ENCODE results near the gene FSIP1. TPM values are rescaled to one million over a fixed set of nuclear protein-coding genes. Genes with fewer than 3 reads are reported as not detected.

FSIP1 gene
- total RNA-seq, 2 experiments from 2014 or later: 0.21 to 0.27 TPM

DNA sequence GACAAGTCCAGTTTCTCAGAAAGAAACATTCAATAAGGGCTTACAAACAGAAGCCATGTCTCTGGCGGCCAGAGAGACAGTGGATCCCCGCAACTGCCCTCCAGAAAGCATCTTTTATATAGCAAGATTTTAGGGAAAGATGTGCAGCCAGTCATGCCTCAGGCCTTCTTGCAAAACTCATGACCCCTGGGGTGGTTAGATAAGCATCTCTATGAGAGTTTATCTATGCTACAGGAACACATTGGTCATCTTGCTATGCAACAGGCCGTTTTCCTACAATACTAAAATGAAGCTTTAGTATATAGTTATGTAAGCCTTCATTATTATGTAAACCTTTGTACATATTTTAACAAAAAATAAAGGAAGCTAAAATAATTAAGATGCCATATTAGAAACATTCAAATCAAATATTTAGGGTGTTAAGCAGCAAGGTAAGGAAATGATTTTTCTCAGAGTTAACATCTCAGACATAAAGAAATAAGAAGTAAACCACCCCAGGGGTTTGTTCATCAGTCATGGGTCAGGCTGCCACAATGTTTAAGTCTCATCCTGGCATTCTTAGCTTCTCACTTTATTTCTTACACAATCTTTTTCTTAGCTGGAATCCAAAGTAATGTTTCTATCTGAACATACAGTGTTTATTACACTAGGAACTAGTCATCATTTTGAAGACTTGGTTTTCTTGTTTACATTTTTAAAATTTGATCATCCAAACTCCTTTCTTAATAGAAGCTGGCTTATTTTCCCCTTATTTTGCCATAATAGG is 6.3 kb upstream of the FSIP1 start:
- Mint-ChIP-seq H3K27ac (no peak overlapping the region), H3K9me3 (no peaks in the 10 kb centered on the region), H3K36me3 (ENCODE audit: low read depth) (peaks cover 3% of the 10 kb centered on the region), H3K4me3 (no peak overlapping the region), H3K4me1 (ENCODE audit: low read depth) (peaks cover 36% of the 10 kb centered on the region), H3K27me3 (ENCODE audit: low read depth) (no peaks in the 10 kb centered on the region)
- intact Hi-C loops (cut with micrococcal nuclease): loop anchor here (10.0 kb wide), 2 partner anchors 1224 to 1724 kb away; partner anchors contain the start of gene RASGRP1
- DNase-seq: no peak
- CTCF ChIA-PET: interaction anchor here (0.6 to 2.7 kb wide), 7 partner anchors 11 to 486 kb away, joined by 3 to 9 read pairs (median 4); partner anchors contain the start of gene EIF2AK4

DNA sequence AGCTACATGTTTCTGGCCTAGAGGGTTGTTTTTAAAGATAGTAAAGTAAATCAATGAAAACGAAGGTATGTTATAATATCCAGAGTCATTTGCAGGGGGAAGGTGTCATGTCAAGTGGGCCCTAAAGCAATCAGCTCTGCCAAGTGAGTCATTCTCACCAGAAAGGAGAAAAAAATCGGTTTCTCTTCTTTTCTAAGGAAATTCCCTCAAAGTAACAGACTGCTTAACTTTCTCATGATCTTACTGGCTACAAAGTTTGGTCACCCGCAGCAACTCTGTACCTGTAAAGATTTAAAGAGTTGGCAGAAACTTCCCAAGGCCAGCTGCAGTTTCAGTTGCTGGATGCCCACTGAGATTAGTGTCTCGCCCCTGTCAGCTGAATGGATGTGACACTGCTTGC is 5.5 kb upstream of the FSIP1 start:
- intact Hi-C loops (cut with micrococcal nuclease): loop anchor here (10.0 kb wide), 2 partner anchors 1223 to 1723 kb away; partner anchors contain the start of gene RASGRP1
- H3K27ac Mint-ChIP-seq: no peak overlapping the region
- peak; percentile 37 for DNase-seq
- H3K36me3 Mint-ChIP-seq (ENCODE audit: low read depth): peaks cover 3% of the 10 kb centered on the region
- no peak overlapping the region for H3K4me3 Mint-ChIP-seq
- H3K4me1 Mint-ChIP-seq (ENCODE audit: low read depth): peaks cover 43% of the 10 kb centered on the region
- H3K27me3 Mint-ChIP-seq (ENCODE audit: low read depth): no peaks in the 10 kb centered on the region
- H3K9me3 Mint-ChIP-seq: no peaks in the 10 kb centered on the region
- CTCF ChIA-PET: interaction anchor here (0.7 to 2.7 kb wide), 7 partner anchors 10 to 491 kb away, joined by 3 to 9 read pairs (median 4); partner anchors contain the start of gene SRP14

DNA sequence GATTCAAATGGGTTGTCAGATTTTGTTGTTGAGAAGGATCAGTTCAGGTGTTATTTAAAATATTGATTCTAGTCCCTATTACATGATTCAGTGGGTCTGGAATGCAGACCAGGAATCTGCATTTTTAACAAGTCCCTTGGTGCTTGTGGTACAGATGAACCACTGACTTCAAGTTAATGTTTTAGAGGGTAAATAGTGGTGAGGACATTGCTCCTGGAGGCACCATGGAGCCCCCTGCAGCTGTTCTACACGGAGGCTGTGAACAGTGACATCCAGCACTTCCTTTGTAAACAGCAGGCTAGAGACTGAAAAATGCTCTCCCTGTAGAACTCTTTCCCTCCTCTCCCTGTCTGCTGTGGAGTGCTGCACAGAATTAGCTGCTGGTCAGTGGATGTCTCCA is 4.8 kb upstream of the FSIP1 start:
- intact Hi-C loops (cut with micrococcal nuclease): loop anchor here (1.0 to 10.0 kb wide), 4 partner anchors 146 to 1723 kb away; partner anchors contain the start of gene RASGRP1
- Mint-ChIP-seq H3K4me1 (ENCODE audit: low read depth) (peaks cover 43% of the 10 kb centered on the region), H3K36me3 (ENCODE audit: low read depth) (peaks cover 3% of the 10 kb centered on the region), H3K27ac (no peak overlapping the region), H3K9me3 (no peaks in the 10 kb centered on the region), H3K27me3 (ENCODE audit: low read depth) (no peaks in the 10 kb centered on the region), H3K4me3 (no peak overlapping the region)
- no peak for DNase-seq
- CTCF ChIA-PET: interaction anchor here (0.7 to 2.7 kb wide), 12 partner anchors 29 to 492 kb away, joined by 3 to 9 read pairs (median 4); partner anchors contain the start of gene SRP14

DNA sequence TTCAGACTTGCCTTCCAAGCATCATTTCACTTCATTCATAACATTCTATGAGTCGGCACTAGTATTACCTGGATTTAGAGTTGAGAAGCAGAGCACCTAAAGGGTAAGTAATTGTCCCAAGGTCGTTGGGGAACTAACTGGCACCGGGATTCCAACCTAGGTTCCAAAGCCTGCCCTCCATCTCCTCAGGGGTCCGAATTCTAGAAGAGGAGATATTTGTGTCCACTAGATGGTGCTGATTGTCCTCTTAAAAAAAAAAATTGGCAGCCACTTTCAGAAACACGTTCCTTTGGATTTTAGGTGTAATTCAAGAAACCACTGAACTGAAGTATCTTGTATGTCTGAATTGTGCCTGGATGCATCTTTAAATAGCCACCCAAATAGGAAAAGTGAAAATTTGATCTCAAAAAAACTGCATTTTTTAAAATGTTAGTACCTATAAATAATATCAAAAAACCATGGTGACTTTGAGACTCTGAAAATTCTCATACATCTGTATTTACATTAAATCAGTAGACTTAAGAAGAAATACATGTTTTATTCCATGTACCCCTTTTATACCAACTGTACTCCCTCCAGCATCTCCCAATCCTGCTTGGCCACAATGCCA is 3.9 kb upstream of the FSIP1 start:
- no peak for DNase-seq
- CTCF ChIA-PET: interaction anchor here (0.6 to 2.8 kb wide), 6 partner anchors 36 to 487 kb away, joined by 3 to 17 read pairs (median 4); no protein-coding TSS in a partner anchor
- Mint-ChIP-seq H3K36me3 (ENCODE audit: low read depth) (peaks cover 3% of the 10 kb centered on the region), H3K4me1 (ENCODE audit: low read depth) (peaks cover 48% of the 10 kb centered on the region), H3K27ac (no peak overlapping the region), H3K27me3 (ENCODE audit: low read depth) (no peaks in the 10 kb centered on the region), H3K4me3 (no peak overlapping the region), H3K9me3 (no peaks in the 10 kb centered on the region)
- intact Hi-C loops (cut with micrococcal nuclease): loop anchor here (1.0 to 10.0 kb wide), 6 partner anchors 89 to 1722 kb away; partner anchors contain the start of gene RASGRP1

GRCh38 chr15:39785841-39786240 is 3.2 kb upstream of the FSIP1 start:
- Mint-ChIP-seq H3K27me3 (ENCODE audit: low read depth) (no peaks in the 10 kb centered on the region), H3K27ac (no peak overlapping the region), H3K4me3 (no peak overlapping the region), H3K9me3 (no peaks in the 10 kb centered on the region), H3K36me3 (ENCODE audit: low read depth) (peaks cover 3% of the 10 kb centered on the region), H3K4me1 (ENCODE audit: low read depth) (peaks cover 54% of the 10 kb centered on the region)
- intact Hi-C loops (cut with micrococcal nuclease): loop anchor here (1.0 to 10.0 kb wide), 5 partner anchors 89 to 1721 kb away; partner anchors contain the start of gene RASGRP1
- DNase-seq: no peak
- CTCF ChIA-PET: interaction anchor here (0.5 to 2.8 kb wide), 7 partner anchors 29 to 487 kb away, joined by 3 to 17 read pairs (median 4); no protein-coding TSS in a partner anchor

DNA sequence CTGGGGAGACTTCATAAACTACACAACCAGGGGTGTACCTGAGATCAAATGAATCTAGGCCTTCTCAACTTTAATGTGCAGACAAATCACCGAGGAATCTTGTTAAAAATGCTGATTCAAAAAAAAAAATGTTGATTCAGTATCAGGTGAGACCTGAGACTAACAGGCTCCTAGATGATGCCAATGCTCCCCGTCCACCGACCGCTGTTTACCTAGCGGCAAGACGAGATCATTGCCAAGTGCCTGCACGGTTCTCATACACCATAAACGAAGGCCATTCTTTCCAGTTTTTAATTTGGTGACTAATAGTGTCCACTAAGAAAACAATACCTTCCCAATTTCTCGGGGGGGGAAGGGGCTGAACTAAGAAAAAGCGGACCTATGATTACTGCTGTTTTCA is 2.5 kb upstream of the FSIP1 start:
- Mint-ChIP-seq H3K4me1 (ENCODE audit: low read depth) (peaks cover 54% of the 10 kb centered on the region), H3K9me3 (no peaks in the 10 kb centered on the region), H3K27me3 (ENCODE audit: low read depth) (no peaks in the 10 kb centered on the region), H3K36me3 (ENCODE audit: low read depth) (peaks cover 3% of the 10 kb centered on the region), H3K4me3 (no peak overlapping the region), H3K27ac (no peak overlapping the region)
- intact Hi-C loops (cut with micrococcal nuclease): loop anchor here (10.0 kb wide), 2 partner anchors 1220 to 1720 kb away; partner anchors contain the start of gene RASGRP1
- no peak for DNase-seq
- CTCF ChIA-PET: interaction anchor here (0.7 to 2.8 kb wide), 5 partner anchors 28 to 377 kb away, joined by 3 to 17 read pairs (median 4); no protein-coding TSS in a partner anchor

- intact Hi-C loops (cut with micrococcal nuclease): loop anchor here (10.0 kb wide), 2 partner anchors 1220 to 1720 kb away; partner anchors contain the start of gene RASGRP1
- DNase-seq: no peak
- peak overlapping the region; percentile 64 for H3K27ac Mint-ChIP-seq
- no peak overlapping the region for H3K4me3 Mint-ChIP-seq
- H3K4me1 Mint-ChIP-seq (ENCODE audit: low read depth): peaks cover 54% of the 10 kb centered on the region
- CTCF ChIA-PET: interaction anchor here (0.7 to 2.8 kb wide), 4 partner anchors 27 to 377 kb away, joined by 3 to 17 read pairs (median 5); no protein-coding TSS in a partner anchor
- H3K9me3 Mint-ChIP-seq: no peaks in the 10 kb centered on the region
- no peaks in the 10 kb centered on the region for H3K27me3 Mint-ChIP-seq (ENCODE audit: low read depth)
- H3K36me3 Mint-ChIP-seq (ENCODE audit: low read depth): peaks cover 3% of the 10 kb centered on the region
Measured at GRCh38 chr15:39784638-39785037, 2.0 kb upstream of the FSIP1 start.

DNA sequence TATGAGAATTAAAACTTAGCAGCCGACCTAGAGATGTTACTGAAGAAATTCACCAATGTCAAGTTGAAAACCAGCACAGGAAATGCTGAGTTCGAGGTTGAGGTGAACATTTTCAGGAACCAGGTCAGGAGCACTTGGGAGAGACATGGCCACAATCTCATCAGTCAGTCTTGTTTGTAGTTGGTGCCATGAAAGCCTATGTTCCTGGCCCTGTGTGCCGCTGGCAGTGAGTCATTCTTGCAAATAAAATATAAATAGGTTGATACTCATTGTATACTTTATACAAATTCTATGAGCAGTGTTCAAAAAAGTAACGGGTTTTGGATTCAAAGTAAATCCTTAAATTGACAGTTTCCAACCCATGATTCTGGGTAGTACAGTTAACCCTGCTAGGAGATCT is 1.5 kb upstream of the FSIP1 start:
- Mint-ChIP-seq H3K27ac (peak overlapping the region; percentile 64), H3K9me3 (no peaks in the 10 kb centered on the region), H3K36me3 (ENCODE audit: low read depth) (peaks cover 3% of the 10 kb centered on the region), H3K4me3 (peak overlapping the region; percentile 77), H3K4me1 (ENCODE audit: low read depth) (peaks cover 54% of the 10 kb centered on the region), H3K27me3 (ENCODE audit: low read depth) (no peaks in the 10 kb centered on the region)
- DNase-seq: no peak
- CTCF ChIA-PET: interaction anchor here (2.8 kb wide), 1 partner anchor 91 kb away, joined by 17 read pairs; no protein-coding TSS in a partner anchor
- intact Hi-C loops (cut with micrococcal nuclease): loop anchor here (10.0 kb wide), 2 partner anchors 1219 to 1719 kb away; partner anchors contain the start of gene RASGRP1

DNA sequence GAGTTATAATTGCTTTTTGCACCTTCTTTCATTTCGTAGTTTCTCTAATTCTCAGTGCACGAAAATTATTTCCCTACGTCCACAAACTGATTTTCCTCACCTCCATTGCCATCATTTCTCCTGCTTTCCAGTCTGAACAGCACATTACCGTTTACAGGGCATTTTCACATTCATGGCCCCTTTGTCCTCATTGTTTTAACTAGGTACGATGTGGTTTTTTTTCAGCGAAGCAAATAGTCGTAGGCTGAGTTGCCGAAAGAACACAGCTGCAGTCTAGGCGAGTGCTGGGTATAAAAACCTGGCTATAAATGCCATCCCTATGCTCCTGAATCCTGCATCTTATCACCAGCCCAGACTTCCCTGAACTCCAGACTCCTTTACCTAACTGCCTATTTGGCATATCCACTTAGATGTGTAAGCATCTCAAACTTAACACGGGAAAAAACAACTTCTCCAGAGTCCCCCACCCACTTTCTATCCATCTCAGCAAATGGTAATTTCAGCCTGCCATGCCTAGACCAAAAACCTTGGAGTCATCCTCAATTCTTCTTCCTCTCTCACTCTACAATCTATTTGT is 691 bp upstream of the FSIP1 start:
- intact Hi-C loops (cut with micrococcal nuclease): loop anchor here (2.0 to 10.0 kb wide), 6 partner anchors 161 to 1719 kb away; partner anchors contain the start of genes BMF and RASGRP1
- H3K4me1 Mint-ChIP-seq (ENCODE audit: low read depth): peaks cover 50% of the 10 kb centered on the region
- H3K9me3 Mint-ChIP-seq: no peaks in the 10 kb centered on the region
- peak overlapping the region; percentile 64 for H3K27ac Mint-ChIP-seq
- CTCF ChIA-PET: interaction anchor here (0.6 to 2.8 kb wide), 5 partner anchors 25 to 140 kb away, joined by 3 to 17 read pairs (median 3); no protein-coding TSS in a partner anchor
- H3K27me3 Mint-ChIP-seq (ENCODE audit: low read depth): no peaks in the 10 kb centered on the region
- H3K4me3 Mint-ChIP-seq: peak overlapping the region; percentile 77
- DNase-seq: no peak
- H3K36me3 Mint-ChIP-seq (ENCODE audit: low read depth): peaks cover 3% of the 10 kb centered on the region

DNA sequence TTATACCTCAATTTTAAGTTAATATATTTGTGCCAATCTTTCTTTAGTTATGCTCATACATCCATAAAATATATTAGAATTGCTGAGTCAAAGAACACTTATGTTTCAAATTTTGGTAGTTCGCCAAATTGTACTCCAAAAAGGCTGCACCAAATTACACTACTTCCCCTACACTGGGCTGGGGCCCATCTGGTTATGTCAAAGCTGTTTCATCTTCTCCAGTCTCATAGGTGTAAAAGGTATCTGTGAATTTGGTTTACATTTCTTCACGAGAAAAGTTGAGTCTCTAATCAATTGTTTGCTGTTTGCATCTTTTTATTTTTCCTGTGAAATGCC is 706 bp downstream of the FSIP1 start:
- peak overlapping the region; percentile 64 for H3K27ac Mint-ChIP-seq
- intact Hi-C loops (cut with micrococcal nuclease): loop anchor here (1.0 to 10.0 kb wide), 12 partner anchors 139 to 1717 kb away; partner anchors contain the start of genes BMF, EIF2AK4, INAFM2 and RASGRP1
- no peaks in the 10 kb centered on the region for H3K27me3 Mint-ChIP-seq (ENCODE audit: low read depth)
- peak overlapping the region; percentile 77 for H3K4me3 Mint-ChIP-seq
- H3K36me3 Mint-ChIP-seq (ENCODE audit: low read depth): no peaks in the 10 kb centered on the region
- CTCF ChIA-PET: interaction anchor here (0.6 to 1.6 kb wide), 5 partner anchors 23 to 497 kb away, joined by 3 to 5 read pairs (median 3); partner anchors contain the start of gene EIF2AK4
- H3K9me3 Mint-ChIP-seq: no peaks in the 10 kb centered on the region
- H3K4me1 Mint-ChIP-seq (ENCODE audit: low read depth): peaks cover 43% of the 10 kb centered on the region
- DNase-seq: no peak

GRCh38 chr15:39781147-39781966 is 1.3 kb downstream of the FSIP1 start:
- DNase-seq: no peak
- Mint-ChIP-seq H3K36me3 (ENCODE audit: low read depth) (no peaks in the 10 kb centered on the region), H3K9me3 (no peaks in the 10 kb centered on the region), H3K4me3 (peak overlapping the region; percentile 77), H3K27ac (peak overlapping the region; percentile 15), H3K4me1 (ENCODE audit: low read depth) (peaks cover 40% of the 10 kb centered on the region), H3K27me3 (ENCODE audit: low read depth) (no peaks in the 10 kb centered on the region)
- CTCF ChIA-PET: no interaction called here
- intact Hi-C loops (cut with micrococcal nuclease): loop anchor here (10.0 kb wide), 2 partner anchors 1217 to 1717 kb away; partner anchors contain the start of gene RASGRP1
